ENCODE results near the gene RGS3. TPM values are rescaled to one million over a fixed set of nuclear protein-coding genes. Genes with fewer than 3 reads are reported as not detected.
A peak's percentile ranks its signal among the peaks of the same experiment; 100 is the strongest.

Gene RGS3
- total and polyA plus RNA-seq, 2 experiments from 2014 or later: 44.5 to 48.6 TPM

DNA sequence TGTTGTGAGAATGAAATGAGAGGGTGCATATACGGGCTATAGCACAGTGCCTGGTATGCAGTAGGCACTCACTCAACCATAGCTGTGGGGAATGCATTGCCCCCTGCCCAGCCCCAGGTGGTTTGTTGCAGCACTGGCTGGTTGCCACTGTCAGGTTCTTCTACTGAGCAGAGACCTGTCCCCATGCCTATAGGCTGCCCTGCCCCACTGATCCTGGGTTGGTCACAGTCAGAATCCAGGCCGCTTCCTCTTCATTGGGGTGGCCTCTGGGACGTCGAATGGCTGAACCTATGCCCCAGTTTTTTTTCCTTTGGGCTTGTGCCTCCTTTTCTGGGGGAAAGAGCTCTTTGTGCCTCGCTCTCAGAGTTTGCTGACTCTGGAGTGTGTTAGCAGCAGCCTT lies 74.6 kb downstream of the RGS3 start:
- no peak overlapping the region for H3K27ac ChIP-seq
- WGBS, 2 experiments (ENCODE audit: low coverage in 1 of 2, low lambda C conversion rate in 2 of 2, missing lambda C conversion rate in 2 of 2): 80 to 84% methylated on average over 5 of the region's 5 CpGs
- no peak overlapping the region for H3K9ac ChIP-seq
- no peaks in the 10 kb centered on the region for H3K36me3 ChIP-seq (ENCODE audit: low read depth)
- no peaks in the 10 kb centered on the region; the same call in 1 of the 2 replicates for H3K4me1 ChIP-seq (ENCODE audit: insufficient read depth)
- H3K27me3 ChIP-seq (replicated peaks; ENCODE audit: insufficient read depth): no peaks in the 10 kb centered on the region
- H2AFZ ChIP-seq: no peak overlapping the region
- H4K20me1 ChIP-seq (ENCODE audit: insufficient read depth): no peaks in the 10 kb centered on the region
- H3F3A ChIP-seq (ENCODE audit: insufficient read depth): no peaks in the 10 kb centered on the region
- no peak for DNase-seq
- H3K4me3 ChIP-seq: no peak overlapping the region
- no peak overlapping the region for H3K4me2 ChIP-seq (ENCODE audit: unreplicated experiment)
- no peaks in the 10 kb centered on the region for H3K79me2 ChIP-seq (ENCODE audit: insufficient read depth)
- H3K9me3 ChIP-seq (ENCODE audit: low read depth): no peaks in the 10 kb centered on the region
- no peak for TF ChIP-seq EZH2phosphoT487 (IDR thresholded peaks at IDR 0.05; ENCODE audit: insufficient read depth, low read depth)
- no peak for TF ChIP-seq EZH2 (IDR thresholded peaks at IDR 0.05; ENCODE audit: insufficient read depth, poor library complexity, severe bottlenecking)
- H3K9me2 ChIP-seq (ENCODE audit: insufficient read depth): no peaks in the 10 kb centered on the region
- in situ Hi-C loops (cut with MboI): no loop called here

DNA sequence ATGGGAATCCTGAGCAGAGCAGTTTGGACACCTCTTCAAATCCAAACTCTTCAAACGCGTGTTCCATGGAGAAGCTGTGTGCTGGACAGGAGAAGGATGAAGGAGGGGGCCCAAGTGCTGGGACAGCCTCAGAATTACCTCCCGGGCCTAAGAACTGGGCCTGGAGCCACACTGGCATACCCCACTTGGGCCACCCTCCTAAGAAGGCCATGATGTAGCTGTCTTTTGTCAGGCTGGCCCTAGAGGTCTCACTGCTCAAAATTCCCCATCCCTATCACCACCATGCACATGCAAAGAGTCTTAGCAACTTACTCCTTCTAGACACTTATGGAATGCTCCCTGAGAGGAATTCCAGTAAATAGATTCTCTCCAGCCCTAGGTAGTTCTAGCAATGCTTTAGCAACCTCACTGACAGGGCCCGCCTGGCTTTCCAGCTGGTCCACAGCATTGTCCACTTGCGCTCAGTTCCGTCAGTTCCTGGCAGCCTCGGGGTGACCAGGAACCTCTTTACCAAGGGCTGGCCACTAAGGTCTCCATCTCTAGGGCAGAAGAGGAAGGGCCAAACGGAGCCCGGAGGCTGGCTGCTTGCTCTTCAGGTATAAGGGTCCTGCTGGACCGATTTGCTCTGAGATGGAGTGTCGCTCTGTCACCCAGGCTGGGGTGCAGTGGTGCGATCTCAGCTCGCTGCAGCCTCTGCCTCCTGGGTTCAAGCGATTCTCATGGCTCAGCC lies 75.3 kb downstream of the RGS3 start:
- H3K79me2 ChIP-seq (ENCODE audit: insufficient read depth): no peaks in the 10 kb centered on the region
- no peaks in the 10 kb centered on the region for H3K36me3 ChIP-seq (ENCODE audit: low read depth)
- H3K4me3 ChIP-seq: no peak overlapping the region
- no peak for DNase-seq
- no peak overlapping the region for H2AFZ ChIP-seq
- H3K9me3 ChIP-seq (ENCODE audit: low read depth): no peaks in the 10 kb centered on the region
- H3K4me1 ChIP-seq (ENCODE audit: insufficient read depth): no peaks in the 10 kb centered on the region; the same call in 1 of the 2 replicates
- no peak overlapping the region for H3K9ac ChIP-seq
- no peaks in the 10 kb centered on the region for H3K9me2 ChIP-seq (ENCODE audit: insufficient read depth)
- H4K20me1 ChIP-seq (ENCODE audit: insufficient read depth): no peaks in the 10 kb centered on the region
- 83 to 84% methylated on average over 13 to 14 of the region's 14 CpGs for WGBS, 2 experiments (ENCODE audit: low coverage in 1 of 2, low lambda C conversion rate in 2 of 2, missing lambda C conversion rate in 2 of 2)
- no peak for TF ChIP-seq EZH2 (IDR thresholded peaks at IDR 0.05; ENCODE audit: insufficient read depth, poor library complexity, severe bottlenecking)
- TF ChIP-seq EZH2phosphoT487 (IDR thresholded peaks at IDR 0.05; ENCODE audit: insufficient read depth, low read depth): no peak
- H3K27me3 ChIP-seq (replicated peaks; ENCODE audit: insufficient read depth): no peaks in the 10 kb centered on the region
- no peak overlapping the region for H3K4me2 ChIP-seq (ENCODE audit: unreplicated experiment)
- in situ Hi-C loops (cut with MboI): no loop called here
- H3K27ac ChIP-seq: no peak overlapping the region
- no peaks in the 10 kb centered on the region for H3F3A ChIP-seq (ENCODE audit: insufficient read depth)

GRCh38 chr9:113540466-113540865 lies 76.9 kb downstream of the RGS3 start:
- TF ChIP-seq EZH2phosphoT487 (IDR thresholded peaks at IDR 0.05; ENCODE audit: insufficient read depth, low read depth) (no peak), EZH2 (IDR thresholded peaks at IDR 0.05; ENCODE audit: insufficient read depth, poor library complexity, severe bottlenecking) (no peak)
- H2AFZ ChIP-seq: peak overlapping the region; percentile 72
- H3K79me2 ChIP-seq (ENCODE audit: insufficient read depth): no peaks in the 10 kb centered on the region
- H3K9ac ChIP-seq: no peak overlapping the region
- DNase-seq: no peak
- H3F3A ChIP-seq (ENCODE audit: insufficient read depth): no peaks in the 10 kb centered on the region
- no peaks in the 10 kb centered on the region for H3K27me3 ChIP-seq (replicated peaks; ENCODE audit: insufficient read depth)
- no peaks in the 10 kb centered on the region for H3K36me3 ChIP-seq (ENCODE audit: low read depth)
- in situ Hi-C loops (cut with MboI): no loop called here
- H3K4me3 ChIP-seq: no peak overlapping the region
- no peaks in the 10 kb centered on the region; the same call in 1 of the 2 replicates for H3K4me1 ChIP-seq (ENCODE audit: insufficient read depth)
- H3K27ac ChIP-seq: no peak overlapping the region
- no peak overlapping the region for H3K4me2 ChIP-seq (ENCODE audit: unreplicated experiment)
- WGBS, 2 experiments (ENCODE audit: low coverage in 1 of 2, low lambda C conversion rate in 2 of 2, missing lambda C conversion rate in 2 of 2): 81 to 84% methylated on average over 6 of the region's 6 CpGs
- no peaks in the 10 kb centered on the region for H3K9me3 ChIP-seq (ENCODE audit: low read depth)
- no peaks in the 10 kb centered on the region for H3K9me2 ChIP-seq (ENCODE audit: insufficient read depth)
- no peaks in the 10 kb centered on the region for H4K20me1 ChIP-seq (ENCODE audit: insufficient read depth)

DNA sequence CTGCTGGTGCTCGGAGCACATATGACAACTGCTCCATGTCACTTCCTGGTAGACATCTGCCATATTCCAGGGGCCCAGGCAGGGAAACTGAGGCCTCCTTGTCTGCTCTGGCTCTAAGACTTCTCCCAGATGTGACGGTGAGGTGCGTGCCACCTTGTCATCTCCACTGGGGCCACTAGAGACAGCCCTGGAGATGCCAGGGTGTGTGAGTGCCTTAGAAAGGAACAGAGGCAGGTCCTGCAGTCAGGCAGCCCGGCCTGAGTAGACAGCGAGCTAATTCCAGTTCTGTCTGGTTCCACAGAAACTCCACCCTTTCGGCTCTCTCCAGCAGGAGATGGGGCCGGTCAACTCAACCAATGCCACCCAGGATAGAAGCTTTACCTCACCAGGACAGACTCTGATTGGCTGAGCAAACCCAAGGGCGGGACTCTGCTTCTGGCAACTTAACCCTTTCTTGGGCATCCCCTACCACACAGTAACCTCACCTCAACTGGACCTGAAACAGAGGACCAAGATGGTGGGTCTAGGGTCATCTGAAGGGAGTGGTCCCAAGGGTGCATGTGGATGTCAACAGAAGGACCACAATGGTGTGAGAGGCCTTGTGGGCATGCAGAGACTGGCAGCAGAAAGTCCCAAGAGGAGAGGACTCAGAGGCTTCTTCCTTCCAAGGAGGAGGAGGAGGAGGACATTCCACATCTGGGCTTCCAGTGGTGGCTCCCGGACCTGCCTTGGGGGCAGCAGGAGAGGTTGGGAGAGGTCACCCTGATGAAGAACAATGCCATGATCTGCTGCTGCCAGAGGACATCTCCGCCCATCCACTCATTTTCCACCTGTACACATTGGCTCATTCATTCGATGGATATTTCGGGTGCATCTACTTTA lies 77.7 kb downstream of the RGS3 start:
- TF ChIP-seq EZH2phosphoT487 (IDR thresholded peaks at IDR 0.05; ENCODE audit: insufficient read depth, low read depth): no peak
- TF ChIP-seq EZH2 (IDR thresholded peaks at IDR 0.05; ENCODE audit: insufficient read depth, poor library complexity, severe bottlenecking): no peak
- no peaks in the 10 kb centered on the region; the same call in 1 of the 2 replicates for H3K4me1 ChIP-seq (ENCODE audit: insufficient read depth)
- H3F3A ChIP-seq (ENCODE audit: insufficient read depth): no peaks in the 10 kb centered on the region
- H4K20me1 ChIP-seq (ENCODE audit: insufficient read depth): no peaks in the 10 kb centered on the region
- peak overlapping the region; percentile 72 for H2AFZ ChIP-seq
- peak; percentile 67 for DNase-seq
- no peak overlapping the region for H3K27ac ChIP-seq
- H3K9me2 ChIP-seq (ENCODE audit: insufficient read depth): no peaks in the 10 kb centered on the region
- peak overlapping the region; percentile 51 for H3K9ac ChIP-seq
- in situ Hi-C loops (cut with MboI): no loop called here
- no peaks in the 10 kb centered on the region for H3K36me3 ChIP-seq (ENCODE audit: low read depth)
- no peak overlapping the region for H3K4me3 ChIP-seq
- H3K4me2 ChIP-seq (ENCODE audit: unreplicated experiment): peak overlapping the region; percentile 14
- 48 to 50% methylated on average over 12 of the region's 12 CpGs for WGBS, 2 experiments (ENCODE audit: low coverage in 1 of 2, low lambda C conversion rate in 2 of 2, missing lambda C conversion rate in 2 of 2)
- H3K27me3 ChIP-seq (replicated peaks; ENCODE audit: insufficient read depth): no peaks in the 10 kb centered on the region
- H3K79me2 ChIP-seq (ENCODE audit: insufficient read depth): no peaks in the 10 kb centered on the region
- H3K9me3 ChIP-seq (ENCODE audit: low read depth): no peaks in the 10 kb centered on the region

Measured in GM23248 (cell line).